NCI-H524 treated with DMSO at 0.1 percent for 48 hours (cell line): ENCODE results near the gene SAP25.
A peak's percentile ranks its signal among the peaks of the same experiment; 100 is the strongest.
"Not testable (repeated sequence)": the region's sequence is repeated elsewhere in the genome, so short reads cannot be mapped to it uniquely, and the experiment has no call there.

Experiments
- DNase-seq: peaks from one replicate; lab custom pipeline; 2025; lab: John Stamatoyannopoulos, UW

The SAP25 gene

GRCh38 chr7:100561491-100562194 is 12.1 kb downstream of the SAP25 start:
- DNase-seq: no peak

GRCh38 chr7:100559127-100559526 is 14.6 kb downstream of the SAP25 start:
- DNase-seq: no peak

GRCh38 chr7:100556541-100556940 is 17.2 kb downstream of the SAP25 start:
- DNase-seq: no peak

GRCh38 chr7:100555701-100556100 is 18.0 kb downstream of the SAP25 start:
- DNase-seq: no peak

- DNase-seq: no peak
These were observed 20.7 kb downstream of the SAP25 start for GRCh38 chr7:100553032-100553431.

- no peak for DNase-seq
These were observed 21.2 kb downstream of the SAP25 start for GRCh38 chr7:100552532-100552931.

- DNase-seq: not testable (repeated sequence)
These were observed 25.3 kb downstream of the SAP25 start for GRCh38 chr7:100548446-100548845.

GRCh38 chr7:100547872-100548271 is 25.8 kb downstream of the SAP25 start:
- no peak for DNase-seq

- no peak for DNase-seq
These were observed 26.5 kb downstream of the SAP25 start for GRCh38 chr7:100546926-100547800.

GRCh38 chr7:100546129-100546925 is 27.4 kb downstream of the SAP25 start:
- DNase-seq: no peak

- DNase-seq: no peak
These were observed 28.2 kb downstream of the SAP25 start for GRCh38 chr7:100545360-100546128.

GRCh38 chr7:100544967-100545359 is 28.7 kb downstream of the SAP25 start:
- DNase-seq: no peak

- no peak for DNase-seq
These were observed 29.3 kb downstream of the SAP25 start for GRCh38 chr7:100544386-100544785.

GRCh38 chr7:100543586-100543985 is 30.1 kb downstream of the SAP25 start:
- no peak for DNase-seq

- not testable (repeated sequence) for DNase-seq
These were observed 32.4 kb downstream of the SAP25 start for GRCh38 chr7:100541309-100541708.

- no peak for DNase-seq
These were observed 33.5 kb downstream of the SAP25 start for GRCh38 chr7:100540073-100540723.

GRCh38 chr7:100539436-100540006 is 34.2 kb downstream of the SAP25 start:
- DNase-seq: no peak

GRCh38 chr7:100538654-100539435 is 34.9 kb downstream of the SAP25 start, which contains the start of gene AGFG2:
Gene AGFG2, plus strand, starts transcription at chr7:100539203. Its CDS starts 144 bp downstream, at chr7:100539347.
- peak; percentile 97 for DNase-seq

- no peak for DNase-seq
These were observed 35.4 kb downstream of the SAP25 start for GRCh38 chr7:100538348-100538653.

GRCh38 chr7:100536695-100537094 is 37.0 kb downstream of the SAP25 start:
- DNase-seq: not testable (repeated sequence)
